Colon (tissue), 2 donors: ENCODE data around the gene PPP1R3G.
"Not testable (repeated sequence)": the region's sequence is repeated elsewhere in the genome, so short reads cannot be mapped to it uniquely, and the experiment has no call there.

Experiments
- FAIRE-seq: peaks from 2 replicates; lab custom pipeline; 2012; peaks lifted over from hg19 to GRCh38; lab: Jason Lieb, UNC
- donor health status: control.
- donor health status: control.

PPP1R3G gene

GRCh38 chr6:5084781-5085647, at the start of gene PPP1R3G:
PPP1R3G (plus strand) TSS chr6:5085341; CDS start chr6:5085486, 145 bp downstream.
- no peak for FAIRE-seq

GRCh38 chr6:5036269-5036668, 48.9 kb upstream of the PPP1R3G start:
- FAIRE-seq, result no peak

DNA sequence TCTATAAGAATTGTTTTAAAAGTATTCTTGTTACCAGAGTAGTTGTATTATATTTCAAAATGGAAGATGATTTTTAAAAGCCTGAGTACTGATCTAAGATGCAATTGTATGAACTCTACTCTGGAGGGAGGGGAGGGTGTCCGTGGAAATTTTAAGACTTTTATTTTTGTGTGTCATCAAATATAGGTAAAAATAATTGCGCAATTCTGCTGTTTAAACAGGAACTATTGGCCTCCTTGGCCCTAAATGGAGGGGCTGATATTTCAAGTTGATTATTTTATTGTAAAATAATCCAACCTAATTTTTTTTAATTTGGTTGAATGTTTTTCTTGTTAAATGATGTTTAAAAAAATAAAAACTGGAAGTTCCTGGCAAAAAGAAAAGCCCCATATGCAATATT, 43.2 kb upstream of the PPP1R3G start:
- FAIRE-seq, result no peak

DNA sequence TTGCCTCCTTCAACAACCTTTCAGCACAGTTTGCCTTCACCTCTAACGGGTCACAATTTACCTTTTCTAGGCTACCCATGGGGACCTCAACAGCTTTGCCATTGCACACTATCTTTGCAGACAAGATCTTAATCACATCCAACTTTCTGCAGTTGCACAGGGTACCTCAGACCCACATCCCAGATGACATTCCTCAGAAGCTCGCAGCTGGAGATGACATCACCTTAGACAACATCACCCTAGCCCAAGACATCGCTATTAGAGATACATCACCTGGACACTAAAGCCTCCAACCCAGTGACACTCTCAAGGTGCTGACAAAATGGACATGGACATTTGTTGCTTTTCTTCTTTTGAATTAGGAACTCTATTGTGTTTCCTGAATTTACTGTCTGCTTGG, 42.7 kb upstream of the PPP1R3G start:
- no peak for FAIRE-seq

DNA sequence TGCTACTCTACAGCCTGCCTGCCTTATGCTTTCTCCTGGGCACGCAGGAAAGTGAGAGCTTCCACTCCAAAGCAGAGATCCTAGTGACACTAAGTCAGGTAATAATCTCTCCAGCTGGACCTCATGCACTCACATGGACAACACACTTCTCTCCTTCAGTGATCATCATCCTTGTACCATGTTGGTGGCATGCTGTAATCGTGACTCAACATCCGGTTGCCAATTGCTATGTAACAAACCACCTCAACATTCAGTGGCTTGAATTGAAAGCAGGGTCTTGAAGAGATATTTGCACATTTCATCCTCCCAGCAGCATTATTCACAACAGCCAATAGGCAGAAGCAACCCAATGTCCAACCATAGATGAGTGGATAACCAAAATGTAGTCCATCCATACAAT, 40.3 kb upstream of the PPP1R3G start:
- no peak for FAIRE-seq

GRCh38 chr6:5045416-5045815, 39.7 kb upstream of the PPP1R3G start:
- FAIRE-seq, result no peak

DNA sequence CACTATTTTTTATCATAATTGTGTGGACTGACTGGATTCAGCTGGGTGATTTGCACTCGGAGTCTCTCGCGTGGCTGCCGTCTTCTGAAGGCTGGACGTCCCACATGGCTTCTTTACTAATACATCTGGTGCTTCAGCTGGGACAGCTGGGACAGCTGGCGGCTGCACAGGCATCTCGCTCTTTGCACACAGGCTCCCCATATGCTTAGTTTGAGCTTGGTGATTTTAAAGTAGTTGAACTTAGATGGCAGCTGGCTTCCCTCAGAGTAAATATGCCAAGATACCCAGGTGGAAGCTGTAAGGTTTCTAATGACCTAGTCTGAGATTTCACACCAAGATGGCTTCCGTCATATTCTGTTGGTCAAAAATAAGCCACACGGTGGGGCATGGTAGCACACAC, 38.7 kb upstream of the PPP1R3G start:
- no peak for FAIRE-seq

DNA sequence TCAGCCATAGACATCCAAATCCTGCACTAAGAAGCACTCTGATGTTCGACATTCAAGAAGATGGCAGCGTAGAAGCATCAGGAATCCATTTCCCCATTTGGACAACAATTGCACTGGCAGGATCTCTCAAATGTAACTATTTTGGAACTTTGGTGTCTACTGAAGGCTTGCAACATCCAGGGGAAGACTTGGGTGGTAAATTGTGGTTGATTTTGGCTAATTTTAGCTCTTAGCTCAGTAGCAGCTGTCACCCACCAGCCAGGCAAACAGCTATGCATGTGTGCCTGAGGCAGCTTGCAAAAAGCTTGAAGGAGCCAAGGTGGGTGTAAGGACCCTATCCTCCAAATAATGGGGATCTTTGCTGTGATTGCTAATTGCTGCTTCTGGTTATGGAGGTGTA, 35.1 kb upstream of the PPP1R3G start:
- FAIRE-seq, result no peak

DNA sequence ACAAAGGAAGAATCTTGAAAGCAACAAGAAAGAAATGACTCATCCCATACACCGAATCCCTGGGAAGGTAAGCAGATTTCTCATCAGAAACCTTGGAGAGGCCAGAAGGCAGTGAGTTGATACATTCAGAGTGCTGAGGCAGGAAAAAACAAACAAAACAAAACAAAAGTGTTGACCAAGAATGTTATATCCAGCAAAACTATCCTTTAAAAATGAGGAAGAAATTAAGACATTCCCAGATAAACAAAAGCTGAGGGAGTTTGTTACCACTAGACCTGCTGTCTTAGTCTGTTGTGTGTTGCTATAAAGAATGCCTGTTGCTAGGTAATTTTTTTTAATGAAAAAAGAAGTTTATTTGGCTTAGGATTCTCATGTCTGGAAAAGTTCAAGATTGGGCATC, 33.7 kb upstream of the PPP1R3G start:
- no peak for FAIRE-seq

DNA sequence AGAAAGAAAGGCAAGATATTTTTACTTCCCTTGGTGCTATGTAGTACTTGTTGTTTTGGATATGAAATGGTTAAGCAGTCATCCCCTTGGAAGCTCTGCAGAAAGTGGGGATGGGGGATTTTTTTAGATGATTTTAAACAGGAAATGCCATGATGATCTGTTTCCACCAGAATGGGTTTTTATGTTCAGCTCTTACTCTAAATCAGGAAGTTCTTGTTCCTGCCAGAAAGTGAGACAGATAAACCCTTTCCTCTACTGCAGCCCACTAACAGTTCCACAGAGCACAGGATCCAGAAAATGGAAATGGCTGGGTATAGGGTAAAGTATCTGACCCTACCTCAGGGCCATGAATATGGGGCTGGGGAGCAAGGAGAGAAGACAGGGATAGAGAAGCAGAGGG, 32.1 kb upstream of the PPP1R3G start:
- FAIRE-seq, result no peak

DNA sequence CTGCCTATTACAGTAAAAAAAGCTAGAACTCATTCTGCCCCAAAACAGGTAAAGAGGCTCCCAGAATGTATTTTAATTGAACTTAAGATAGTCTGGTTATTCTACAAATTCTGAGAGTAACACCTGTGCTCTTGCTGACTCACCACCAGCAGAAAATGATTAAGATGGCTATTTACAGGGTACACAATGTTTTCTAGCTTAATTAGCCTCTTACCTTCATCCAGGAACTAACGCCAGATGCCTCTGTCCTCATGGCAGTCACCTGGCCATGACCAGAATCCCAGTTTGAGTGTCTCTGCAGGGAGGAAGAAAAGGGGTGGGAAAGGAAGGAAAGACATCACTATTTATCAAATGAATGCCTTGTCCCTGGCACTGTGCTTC, 31.3 kb upstream of the PPP1R3G start:
- FAIRE-seq, result no peak

- FAIRE-seq, result no peak
Observed at GRCh38 chr6:5054245-5054873, 30.8 kb upstream of the PPP1R3G start.

GRCh38 chr6:5055118-5055517, 30.0 kb upstream of the PPP1R3G start:
- FAIRE-seq, result no peak

GRCh38 chr6:5058254-5058653, 26.9 kb upstream of the PPP1R3G start:
- no peak for FAIRE-seq

DNA sequence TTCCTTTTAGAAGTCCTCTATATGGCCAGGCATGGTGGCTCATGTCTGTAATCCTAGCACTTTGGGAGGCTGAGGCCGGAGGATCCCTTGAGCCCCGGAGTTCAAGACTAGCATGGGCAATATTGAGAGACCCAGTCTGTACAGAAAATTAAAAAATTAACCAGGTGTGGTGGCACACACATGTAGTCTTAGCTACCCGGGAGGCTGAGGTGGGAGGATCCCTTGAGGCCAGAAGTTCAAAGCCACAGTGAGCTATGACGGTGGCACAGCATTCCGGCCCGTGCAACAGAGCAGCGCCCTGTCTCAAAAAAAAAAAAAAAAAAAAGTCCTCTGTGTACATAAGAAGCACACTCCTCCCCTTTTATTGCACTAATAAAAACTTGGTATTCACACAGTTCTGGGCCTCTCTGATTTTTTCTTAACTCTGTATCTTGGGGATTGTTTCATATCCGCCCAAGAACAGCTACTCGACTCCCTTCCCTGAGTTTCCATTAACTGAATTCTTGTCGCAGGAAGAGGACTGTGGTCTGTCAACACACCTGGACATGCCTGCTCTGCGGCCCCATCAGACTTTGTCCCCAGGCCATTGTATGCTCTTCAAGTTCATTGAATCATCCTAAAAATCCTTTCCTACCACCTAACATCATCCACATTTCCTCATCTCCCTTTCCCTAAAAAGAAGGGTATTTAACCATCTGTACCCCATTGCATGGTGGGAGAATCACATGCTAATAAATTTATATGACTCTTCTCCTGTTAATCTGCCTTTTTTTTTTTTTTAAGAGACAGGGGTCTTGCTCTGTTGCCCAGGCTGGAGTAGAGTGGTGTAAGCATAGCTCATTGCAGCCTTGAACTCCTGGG, 25.9 kb upstream of the PPP1R3G start:
- FAIRE-seq, result no peak

DNA sequence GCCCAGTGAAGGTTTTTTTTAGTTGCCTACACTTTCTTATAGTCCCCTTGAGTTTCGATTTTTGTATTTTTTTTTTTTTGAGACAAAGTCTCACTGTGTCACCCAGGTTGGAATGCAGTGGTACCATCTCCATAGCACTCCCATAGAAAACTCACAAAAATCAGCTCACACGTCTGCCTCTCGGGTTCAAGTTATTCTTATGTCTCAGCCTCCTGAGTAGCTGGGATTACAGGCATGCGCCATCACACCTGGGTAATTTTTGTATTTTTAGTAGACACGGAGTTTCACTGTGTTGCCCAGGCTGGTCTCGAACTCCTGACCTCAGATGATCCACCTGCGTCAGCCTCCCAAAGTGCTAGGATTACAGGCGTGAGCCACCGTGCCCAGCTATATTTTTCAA, 24.7 kb upstream of the PPP1R3G start:
- FAIRE-seq, result not testable (repeated sequence)

- no peak for FAIRE-seq
Observed at GRCh38 chr6:5061152-5061551, 24.0 kb upstream of the PPP1R3G start.

DNA sequence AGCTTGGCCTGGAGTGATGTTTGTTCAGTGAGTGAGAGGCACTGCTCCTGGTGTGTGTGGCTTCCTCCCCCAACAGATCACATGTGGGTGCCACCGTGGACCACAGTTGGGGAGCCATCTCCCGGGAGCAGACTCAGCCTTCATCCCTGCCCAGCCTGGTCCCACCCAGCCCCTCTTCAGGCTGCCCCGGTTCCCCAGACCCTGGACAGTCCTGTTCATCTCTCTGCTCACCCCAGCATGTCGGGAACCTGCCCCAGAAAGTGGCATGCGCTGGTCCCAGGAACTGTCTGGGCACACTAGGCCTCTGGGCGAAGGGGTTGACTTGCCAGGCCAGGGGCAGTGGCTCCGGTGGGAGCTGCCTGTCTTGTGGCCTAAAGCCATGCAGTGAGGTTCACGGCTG, 21.5 kb upstream of the PPP1R3G start:
- FAIRE-seq, result no peak

- no peak for FAIRE-seq
Observed at GRCh38 chr6:5066456-5067093, 18.6 kb upstream of the PPP1R3G start.

- FAIRE-seq, result no peak
Observed at GRCh38 chr6:5067305-5067704, 17.8 kb upstream of the PPP1R3G start.

DNA sequence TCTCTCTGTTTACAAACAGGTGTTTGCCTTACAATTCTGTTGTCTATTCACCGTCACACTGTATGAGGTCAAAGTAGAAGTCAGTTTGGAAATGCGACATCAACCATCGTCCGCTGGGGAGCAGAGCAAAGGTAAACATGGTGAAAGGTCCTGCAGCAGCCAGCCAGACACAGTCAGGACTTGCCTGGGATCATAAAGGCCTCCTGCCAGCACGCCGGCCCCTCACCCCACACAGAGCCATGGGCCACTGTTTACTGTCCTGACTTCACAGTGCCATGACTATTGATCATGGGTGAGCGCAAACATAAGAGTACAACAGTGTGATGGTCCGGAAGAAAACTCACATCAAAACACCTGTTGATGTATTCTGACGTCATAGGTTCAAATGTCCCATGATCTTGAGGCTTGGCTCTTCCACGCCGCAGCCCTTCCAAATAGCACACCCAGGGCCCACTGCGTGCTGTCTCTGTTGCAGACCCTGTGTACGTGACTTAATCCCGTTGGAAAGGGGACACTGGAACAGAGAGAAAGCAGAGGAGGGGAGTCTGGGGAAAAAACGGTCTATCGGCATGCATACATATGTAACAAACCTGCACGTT, 16.9 kb upstream of the PPP1R3G start:
- FAIRE-seq, result no peak

GRCh38 chr6:5071216-5071615, 13.9 kb upstream of the PPP1R3G start:
- FAIRE-seq, result no peak
